ENCODE data around the gene PLEKHM3. TPM values are rescaled to one million over a fixed set of nuclear protein-coding genes. Genes with fewer than 3 reads are reported as not detected.
A peak's percentile ranks its signal among the peaks of the same experiment; 100 is the strongest.

PLEKHM3 gene
- total and polyA plus RNA-seq, 8 donors: 14.4 to 17.9 (median 16.0) TPM

DNA sequence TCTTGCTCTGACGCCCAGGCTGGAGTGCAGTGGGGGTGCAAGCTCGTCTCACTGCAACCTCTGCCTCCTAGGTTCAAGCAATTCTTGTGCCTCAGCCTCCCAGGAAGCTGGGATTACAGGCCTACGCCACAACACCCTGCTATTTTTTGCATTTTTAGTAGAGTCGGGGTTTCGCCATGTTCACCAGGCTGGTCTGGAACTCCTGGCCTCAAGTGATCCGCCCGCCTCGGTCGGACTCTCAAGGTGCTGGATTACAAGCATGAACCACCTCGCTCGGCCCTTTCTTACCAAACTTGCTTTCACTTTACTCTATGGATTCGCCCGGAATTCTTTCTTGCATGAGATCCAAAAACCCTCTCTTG, 252.5 kb downstream of the PLEKHM3 start:
- Histone ChIP-seq H3K27ac (no peak overlapping the region), H3K9me3 (no peaks in the 10 kb centered on the region), H3K36me3 (peaks cover 0 to 1% of the 10 kb centered on the region in 2 donors), H3K4me3 (no peak overlapping the region), H3K4me1 (peaks cover 4 to 35% of the 10 kb centered on the region in 2 donors), H3K27me3 (peaks cover 0 to 10% of the 10 kb centered on the region in 2 donors)
- DNase-seq: no peak
- intact Hi-C loops (cut with DNase I): no loop called here
- ATAC-seq: no peak
- TF ChIP-seq, protein P1, sequence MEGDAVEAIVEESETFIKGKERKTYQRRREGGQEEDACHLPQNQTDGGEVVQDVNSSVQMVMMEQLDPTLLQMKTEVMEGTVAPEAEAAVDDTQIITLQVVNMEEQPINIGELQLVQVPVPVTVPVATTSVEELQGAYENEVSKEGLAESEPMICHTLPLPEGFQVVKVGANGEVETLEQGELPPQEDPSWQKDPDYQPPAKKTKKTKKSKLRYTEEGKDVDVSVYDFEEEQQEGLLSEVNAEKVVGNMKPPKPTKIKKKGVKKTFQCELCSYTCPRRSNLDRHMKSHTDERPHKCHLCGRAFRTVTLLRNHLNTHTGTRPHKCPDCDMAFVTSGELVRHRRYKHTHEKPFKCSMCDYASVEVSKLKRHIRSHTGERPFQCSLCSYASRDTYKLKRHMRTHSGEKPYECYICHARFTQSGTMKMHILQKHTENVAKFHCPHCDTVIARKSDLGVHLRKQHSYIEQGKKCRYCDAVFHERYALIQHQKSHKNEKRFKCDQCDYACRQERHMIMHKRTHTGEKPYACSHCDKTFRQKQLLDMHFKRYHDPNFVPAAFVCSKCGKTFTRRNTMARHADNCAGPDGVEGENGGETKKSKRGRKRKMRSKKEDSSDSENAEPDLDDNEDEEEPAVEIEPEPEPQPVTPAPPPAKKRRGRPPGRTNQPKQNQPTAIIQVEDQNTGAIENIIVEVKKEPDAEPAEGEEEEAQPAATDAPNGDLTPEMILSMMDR (IDR thresholded peaks at IDR 0.05): no peak

DNA sequence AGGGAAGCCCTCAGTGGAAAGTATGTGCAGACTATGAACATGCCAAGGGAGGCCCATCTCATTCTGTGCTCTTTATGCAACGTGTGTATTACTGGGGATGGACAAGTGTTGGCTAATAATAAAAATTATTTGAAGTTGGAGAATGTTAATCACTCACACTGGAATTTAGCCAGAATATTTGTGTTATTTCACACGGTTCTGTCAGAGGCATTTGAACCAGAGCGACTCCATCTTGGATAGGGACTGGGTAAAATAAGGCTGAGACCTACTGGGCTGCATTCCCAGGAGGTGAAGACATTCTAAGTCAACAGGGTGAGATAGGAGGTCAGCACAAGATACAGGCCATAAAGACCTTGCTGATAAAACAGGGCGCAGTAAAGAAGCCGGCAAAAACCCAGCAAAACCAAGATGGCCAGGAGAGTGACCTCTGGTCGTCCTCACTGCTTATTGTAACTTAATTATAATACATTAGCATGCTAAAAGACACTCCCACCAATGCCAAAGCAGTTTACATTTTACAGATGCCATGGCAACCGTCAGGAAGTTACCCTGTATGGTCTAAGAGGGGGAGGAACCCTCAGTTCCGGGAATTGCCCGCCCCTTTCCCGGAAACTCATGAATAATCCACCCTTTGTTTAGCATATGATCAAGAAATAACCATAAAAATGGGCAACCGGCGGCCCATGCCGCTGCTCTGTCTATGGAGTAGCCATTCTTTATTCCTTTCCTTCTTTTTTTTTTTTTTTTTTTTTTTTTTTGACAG, 253.1 kb downstream of the PLEKHM3 start:
- intact Hi-C loops (cut with DNase I): no loop called here
- ATAC-seq (no peak), DNase-seq (no peak)
- Histone ChIP-seq H3K36me3 (peaks cover 0 to 7% of the 10 kb centered on the region in 2 donors), H3K4me1 (peaks cover 4 to 40% of the 10 kb centered on the region in 2 donors), H3K4me3 (no peak overlapping the region), H3K27me3 (peaks cover 0 to 10% of the 10 kb centered on the region in 2 donors), H3K9me3 (no peaks in the 10 kb centered on the region), H3K27ac (no peak overlapping the region)
- TF ChIP-seq, protein P1 (IDR thresholded peaks at IDR 0.05): no peak

DNA sequence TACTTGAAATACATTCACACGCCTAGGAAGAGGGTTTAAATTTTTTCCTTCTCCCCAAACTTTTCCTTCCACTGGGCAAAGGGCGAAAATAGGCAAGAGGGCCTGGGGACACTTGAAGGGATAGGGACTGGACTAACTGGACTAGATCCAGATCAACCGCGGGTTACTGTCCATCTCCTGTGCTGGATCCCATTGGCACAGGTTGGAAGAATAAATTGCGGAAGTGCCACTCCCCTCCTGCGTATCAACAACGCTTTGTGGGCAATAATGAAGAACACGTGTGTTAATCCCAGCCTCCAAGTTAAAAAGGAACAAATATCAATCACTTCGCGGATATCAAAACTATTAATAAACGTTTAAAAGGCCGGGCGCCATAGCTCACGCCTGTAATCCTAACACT, 253.9 kb downstream of the PLEKHM3 start:
- peaks cover 0 to 15% of the 10 kb centered on the region in 2 donors for H3K36me3 ChIP-seq
- DNase-seq (no peak), ATAC-seq (no peak)
- peaks cover 4 to 48% of the 10 kb centered on the region in 2 donors for H3K4me1 ChIP-seq
- no peak overlapping the region for H3K27ac ChIP-seq
- intact Hi-C loops (cut with DNase I): no loop called here
- TF ChIP-seq, protein P1 (IDR thresholded peaks at IDR 0.05): no peak
- peaks cover 0 to 10% of the 10 kb centered on the region in 2 donors for H3K27me3 ChIP-seq
- H3K9me3 ChIP-seq: no peaks in the 10 kb centered on the region
- peak overlapping the region in 1 of 2 donors; percentile 79 for H3K4me3 ChIP-seq

Other genes starting within 250 kb of the PLEKHM3 start
- not detected for gene CRYGD, start 99.0 kb upstream of the PLEKHM3 start, total RNA-seq
- gene CRYGD, start 99.0 kb upstream of the PLEKHM3 start, polyA plus RNA-seq (ENCODE audit: insufficient read length in 6 of 6): under 1 TPM in 1 of 6 donors, not detected in 5; 0.24 TPM
- gene CRYGC, start 104.3 kb upstream of the PLEKHM3 start, total RNA-seq: not detected
- not detected for gene CRYGC, start 104.3 kb upstream of the PLEKHM3 start, polyA plus RNA-seq (ENCODE audit: insufficient read length in 6 of 6)
- not detected for gene CRYGB, start 120.6 kb upstream of the PLEKHM3 start, total RNA-seq
- not detected for gene CRYGB, start 120.6 kb upstream of the PLEKHM3 start, polyA plus RNA-seq (ENCODE audit: insufficient read length in 6 of 6)
- not detected for gene CRYGA, start 138.1 kb upstream of the PLEKHM3 start, total RNA-seq
- gene CRYGA, start 138.1 kb upstream of the PLEKHM3 start, polyA plus RNA-seq (ENCODE audit: insufficient read length in 6 of 6): not detected
- not detected for gene C2orf80, start 164.5 kb upstream of the PLEKHM3 start, total RNA-seq
- gene C2orf80, start 164.5 kb upstream of the PLEKHM3 start, polyA plus RNA-seq (ENCODE audit: insufficient read length in 6 of 6): not detected
- 100 to 1,000 TPM; 145 to 213 TPM for gene IDH1, start 229.5 kb upstream of the PLEKHM3 start, total RNA-seq
- 100 to 1,000 TPM in 1 of 6 donors, 10 to 100 TPM in 5; 79.7 to 100 (median 88.7) TPM for gene IDH1, start 229.5 kb upstream of the PLEKHM3 start, polyA plus RNA-seq (ENCODE audit: insufficient read length in 6 of 6)
- 10 to 100 TPM; 23.8 to 31.6 TPM for gene PIKFYVE, start 240.7 kb upstream of the PLEKHM3 start, total RNA-seq
- gene PIKFYVE, start 240.7 kb upstream of the PLEKHM3 start, polyA plus RNA-seq (ENCODE audit: insufficient read length in 6 of 6): 10 to 100 TPM; 25.3 to 29.1 (median 26.7) TPM

Measured in left lung (tissue), 10 donors.